GM23248 (cell line): Measurements from ENCODE around the gene ADORA1.

Experiments used
- EZH2 ChIP-seq: fragments of 200-600 bp; sonication (generic); IDR thresholded peaks from 2 replicates; pipeline ENCODE4 v1.6.1; 2018; ENCODE audit warnings: antibody characterized with exemption, mild to moderate bottlenecking; ENCODE audit not compliant: insufficient read depth, poor library complexity, severe bottlenecking
- EZH2phosphoT487 ChIP-seq: fragments of 200-600 bp; sonication (generic); IDR thresholded peaks from 2 replicates; pipeline ENCODE4 v1.6.1; 2018; ENCODE audit warnings: antibody characterized with exemption, moderate library complexity, mild to moderate bottlenecking, low read depth; ENCODE audit not compliant: insufficient read depth

- no peak for TF ChIP-seq EZH2phosphoT487
- TF ChIP-seq EZH2: no peak
These were observed 38.4 kb upstream of the ADORA1 start for GRCh38 chr1:203089001-203089650.
